NCI-H2227 (cell line): ENCODE measurements around the gene DHX40.
A peak's percentile ranks its signal among the peaks of the same experiment; 100 is the strongest.
"Not testable (repeated sequence)": the region's sequence is repeated elsewhere in the genome, so short reads cannot be mapped to it uniquely, and the experiment has no call there.

Experiments used
- DNase-seq: peaks from one replicate; lab custom pipeline; 2025; ENCODE audit not compliant: unreplicated experiment; lab: John Stamatoyannopoulos, UW

DHX40 gene

GRCh38 chr17:59558953-59559352 lies 6.5 kb upstream of the DHX40 start:
- DNase-seq, result no peak

GRCh38 chr17:59561042-59561441 lies 4.4 kb upstream of the DHX40 start:
- DNase-seq, result no peak

- peak; percentile 88 for DNase-seq
Observed at GRCh38 chr17:59565959-59566324, 532 bp downstream of the DHX40 start.

GRCh38 chr17:59569151-59569550 lies 3.7 kb downstream of the DHX40 start:
- DNase-seq, result not testable (repeated sequence)

- DNase-seq, result no peak
Observed at GRCh38 chr17:59572301-59572924, 7.0 kb downstream of the DHX40 start.

GRCh38 chr17:59584168-59584567 lies 18.8 kb downstream of the DHX40 start:
- DNase-seq, result not testable (repeated sequence)

- DNase-seq, result no peak
Observed at GRCh38 chr17:59600169-59600568, 34.8 kb downstream of the DHX40 start.

GRCh38 chr17:59601130-59601529 lies 35.7 kb downstream of the DHX40 start:
- no peak for DNase-seq

- DNase-seq, result no peak
Observed at GRCh38 chr17:59607061-59607460, 41.7 kb downstream of the DHX40 start.

GRCh38 chr17:59607817-59608403 lies 42.5 kb downstream of the DHX40 start:
- peak; percentile 11 for DNase-seq

GRCh38 chr17:59611503-59611902 lies 46.1 kb downstream of the DHX40 start:
- DNase-seq, result no peak

GRCh38 chr17:59616253-59616920 lies 51.0 kb downstream of the DHX40 start:
- DNase-seq, result peak; percentile 41

GRCh38 chr17:59617156-59617732 lies 51.8 kb downstream of the DHX40 start:
- DNase-seq, result no peak

- no peak for DNase-seq
Observed at GRCh38 chr17:59619035-59619297, 53.6 kb downstream of the DHX40 start.

- peak; percentile 97 for DNase-seq
Observed at GRCh38 chr17:59619298-59620063, 54.1 kb downstream of the DHX40 start, which contains the start of gene CLTC. Gene CLTC (plus strand): TSS chr17:59619895. CDS start chr17:59620132, 237 bp downstream.

GRCh38 chr17:59620064-59620359 lies 54.6 kb downstream of the DHX40 start:
- DNase-seq, result no peak

GRCh38 chr17:59620518-59621259 lies 55.3 kb downstream of the DHX40 start:
- peak; percentile 38 for DNase-seq

GRCh38 chr17:59621771-59622170 lies 56.4 kb downstream of the DHX40 start:
- DNase-seq, result no peak

GRCh38 chr17:59623151-59623550 lies 57.7 kb downstream of the DHX40 start:
- DNase-seq, result no peak

- DNase-seq, result no peak
Observed at GRCh38 chr17:59626756-59627155, 61.3 kb downstream of the DHX40 start.

- no peak for DNase-seq
Observed at GRCh38 chr17:59627274-59627673, 61.9 kb downstream of the DHX40 start.
